B cell (primary cell): ENCODE measurements around the gene CPPED1. TPM values are rescaled to one million over a fixed set of nuclear protein-coding genes. Genes with fewer than 3 reads are reported as not detected.

Experiments
- ATAC-seq: fragments of 200-7000 bp; cut with Tn5 transposase; one replicate; pipeline ENCODE4 v1.10.0; 2021; ENCODE audit warnings: low read depth, mild to moderate bottlenecking, moderate number of reproducible peaks, moderate library complexity
- CTCF ChIA-PET: fragments of 350-600 bp; sonication (Branson Sonifier 250); formaldehyde crosslinking; loops from one replicate; lab custom pipeline; 2021; ENCODE audit warnings: antibody characterized with exemption, inconsistent platforms; lab: Charles Lee
- POLR2A ChIA-PET: fragments of 350-600 bp; sonication (Branson Sonifier 250); formaldehyde crosslinking; loops from one replicate; lab custom pipeline; 2021; ENCODE audit warnings: antibody characterized with exemption; lab: Charles Lee
- DNase-seq: peaks from one replicate; pipeline ENCODE4 v3.0.0; 2013
- H2AFZ ChIP-seq: 2 replicates; pipeline ENCODE4 v1.6.1; 2012; ENCODE audit warnings: mild to moderate bottlenecking, low read depth, low read length; ENCODE audit not compliant: insufficient read depth, poor library complexity, severe bottlenecking
- H3K27ac ChIP-seq, 2 donors: 1 replicate in 1 of 2; 2 replicates in 1 of 2; pipeline ENCODE4 v1.5.1; 2012 to 2013; ENCODE audit warnings: low read length in 2 of 2, mild to moderate bottlenecking in 2 of 2, moderate library complexity in 1 of 2
- H3K27me3 ChIP-seq, 4 experiments: fragments of 200-600 bp in 1 of 4; sonication (generic) in 1 of 4; replicated peaks in 1 of 4; 1 replicate in 2 of 4; 2 replicates in 2 of 4; pipeline versions ENCODE4 v1.6.1 to v1.7.0; 2013 to 2016; ENCODE audit warnings: low read length in 3 of 4, mild to moderate bottlenecking in 2 of 4, mixed read lengths in 1 of 4, moderate library complexity in 1 of 4; ENCODE audit not compliant: insufficient read depth in 4 of 4, control insufficient read depth in 3 of 4; ENCODE audit errors: control extremely low read depth in 1 of 4
- H3K36me3 ChIP-seq, 2 experiments: replicated peaks in 1 of 2; 1 replicate in 1 of 2; 2 replicates in 1 of 2; pipeline versions ENCODE4 v1.6.1 to v1.7.1; 2013; ENCODE audit warnings: low read length in 1 of 2; ENCODE audit not compliant: insufficient read depth in 2 of 2, control insufficient read depth in 1 of 2; ENCODE audit errors: control extremely low read depth in 1 of 2, extremely low read depth in 1 of 2
- H3K4me1 ChIP-seq, 2 donors: fragments of 200-600 bp in 1 of 2; sonication (generic) in 1 of 2; 1 replicate in 1 of 2; 2 replicates in 1 of 2; pipeline versions ENCODE4 v1.5.1 to v1.6.1; 2013 to 2017; ENCODE audit warnings: low read length in 2 of 2; ENCODE audit not compliant: control insufficient read depth in 2 of 2, insufficient read depth in 2 of 2
- H3K4me2 ChIP-seq: replicated peaks from 2 replicates; pipeline ENCODE3; 2012; ENCODE audit warnings: mild to moderate bottlenecking, low read depth, low read length; ENCODE audit not compliant: poor library complexity, severe bottlenecking
- H3K4me3 ChIP-seq, 5 experiments: fragments of 200-600 bp in 1 of 5; sonication (generic) in 1 of 5; 1 replicate in 3 of 5; 2 replicates in 2 of 5; pipeline versions ENCODE4 v1.5.1 to v1.7.0; 2011 to 2016; ENCODE audit warnings: low read length in 4 of 5, mild to moderate bottlenecking in 4 of 5, low read depth in 2 of 5, control low read depth in 1 of 5, moderate library complexity in 1 of 5; ENCODE audit not compliant: insufficient read depth in 1 of 5; ENCODE audit errors: control extremely low read depth in 1 of 5, extremely low read depth in 1 of 5
- H3K79me2 ChIP-seq: fragments of 200-600 bp; sonication (generic); one replicate; pipeline ENCODE4 v1.6.0; 2016; ENCODE audit warnings: low read length; ENCODE audit not compliant: control insufficient read depth, insufficient read depth
- H3K9ac ChIP-seq: fragments of 200-600 bp; sonication (generic); 2 replicates; pipeline ENCODE4 v1.6.1; 2017; ENCODE audit warnings: mild to moderate bottlenecking, low read length, moderate library complexity
- H3K9me3 ChIP-seq, 3 donors: one replicate each; pipeline versions ENCODE4 v1.6.1 to v1.7.1; 2013; ENCODE audit warnings: low read length in 2 of 3; ENCODE audit not compliant: control insufficient read depth in 2 of 3, insufficient read depth in 1 of 3; ENCODE audit errors: control extremely low read depth in 1 of 3
- H4K20me1 ChIP-seq: 2 replicates; pipeline ENCODE4 v1.6.0; 2012; ENCODE audit warnings: mild to moderate bottlenecking, low read length; ENCODE audit not compliant: insufficient read depth, control insufficient read depth, poor library complexity, severe bottlenecking
- H3K27ac Mint-ChIP-seq: one replicate; pipeline ENCODE4 v1.8.0; 2021; ENCODE audit warnings: mixed read lengths
- H3K27me3 Mint-ChIP-seq: one replicate; pipeline ENCODE4 v1.8.0; 2021; ENCODE audit warnings: mixed read lengths
- H3K4me1 Mint-ChIP-seq: one replicate; pipeline ENCODE4 v1.8.0; 2021; ENCODE audit warnings: mixed read lengths
- H3K4me3 Mint-ChIP-seq: one replicate; pipeline ENCODE4 v1.8.0; 2021; ENCODE audit warnings: mixed read lengths
- H3K9me3 Mint-ChIP-seq: one replicate; pipeline ENCODE4 v1.8.0; 2022; ENCODE audit warnings: mixed read lengths; ENCODE audit not compliant: insufficient read depth
- CTCF ChIP-seq: fragments of 200-600 bp; IDR thresholded peaks from one replicate; pipeline ENCODE4 v1.8.0; 2022; ENCODE audit warnings: antibody characterized with exemption, mild to moderate bottlenecking
- EZH2 ChIP-seq: IDR thresholded peaks from 2 replicates; pipeline ENCODE4 v1.6.1; 2012; ENCODE audit warnings: borderline replicate concordance, low read depth, mild to moderate bottlenecking, moderate library complexity, low read length; ENCODE audit not compliant: insufficient read depth, poor library complexity, severe bottlenecking
- WGBS: methylation state at CpG from one replicate; pipeline ENCODE4 v1.1.5; 2013; ENCODE audit warnings: missing lambda C conversion rate; ENCODE audit not compliant: insufficient coverage; 5-methylcytosine and 5-hydroxymethylcytosine counted together
- intact Hi-C: fragments of 100-400 bp; cut with micrococcal nuclease; formaldehyde crosslinking; loops from one replicate; pipeline ENCODE4 v1.10.0; 2022
- polyA plus RNA-seq: library from polyadenylated mRNA; depleted of rRNA; stranded (reverse); fragments of >200 nt; gene quantifications from 2 replicates; pipeline ENCODE4 v1.2.3, GENCODE V29; 2012
- total RNA-seq, 2 donors: library from RNA; stranded (reverse); fragments of 120-200 nt in 1 of 2; gene quantifications; 1 replicate in 1 of 2; 2 replicates in 1 of 2; pipeline versions ENCODE4 v1.2.3 to v1.2.4, GENCODE V29; 2013 to 2022

The CPPED1 gene
- total and polyA plus RNA-seq, 2 donors (not counting 1 experiment from before 2014, with no cell fraction given): 5.9 to 11.3 TPM

GRCh38 chr16:12721841-12722421 is 81.8 kb downstream of the CPPED1 start:
- 95% methylated on average over 8 of the region's 9 CpGs for WGBS
- H4K20me1 ChIP-seq: no peaks in the 10 kb centered on the region
- no peak overlapping the region for H3K4me2 ChIP-seq

DNA sequence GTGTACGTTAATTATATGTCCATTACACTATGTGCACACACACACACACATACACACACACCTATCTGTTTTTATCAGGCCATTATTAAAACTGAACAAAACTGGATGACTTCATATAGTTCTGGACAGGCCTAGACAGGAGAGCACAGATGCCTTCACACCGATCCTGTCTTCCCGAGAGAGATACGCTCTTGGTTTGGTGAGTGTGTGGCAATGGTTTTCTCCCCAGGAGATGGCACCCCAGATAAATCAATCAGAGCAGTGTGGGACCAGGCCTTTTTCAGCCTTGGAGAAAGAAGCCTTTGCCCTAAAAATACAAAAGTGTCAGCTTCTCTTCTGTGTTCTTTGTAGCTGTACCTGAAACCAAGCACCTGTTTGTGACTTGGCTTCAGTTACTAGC is 83.7 kb downstream of the CPPED1 start:
- ATAC-seq: no peak
- H3K27me3 Mint-ChIP-seq: no peaks in the 10 kb centered on the region
- no peak overlapping the region for H3K4me3 Mint-ChIP-seq
- DNase-seq: no peak
- WGBS: 100% methylated on average over 4 of the region's 4 CpGs
- H3K27me3 ChIP-seq: no peaks in the 10 kb centered on the region
- intact Hi-C loops: no loop called here
- peaks cover 0 to 25% (median 0%) of the 10 kb centered on the region in 3 donors for H3K9me3 ChIP-seq
- no peaks in the 10 kb centered on the region for H3K36me3 ChIP-seq
- H3K4me1 ChIP-seq: no peaks in the 10 kb centered on the region
- no peak overlapping the region for H3K4me2 ChIP-seq
- POLR2A ChIA-PET: no interaction called here
- H3K9me3 Mint-ChIP-seq: no peaks in the 10 kb centered on the region
- H3K27ac ChIP-seq: no peak overlapping the region
- H3K4me3 ChIP-seq: no peak overlapping the region
- no peaks in the 10 kb centered on the region for H3K79me2 ChIP-seq
- CTCF ChIA-PET: no interaction called here
- H3K27ac Mint-ChIP-seq: no peak overlapping the region
- H4K20me1 ChIP-seq: no peaks in the 10 kb centered on the region
- no peak overlapping the region for H3K9ac ChIP-seq
- peaks cover 2% of the 10 kb centered on the region for H3K4me1 Mint-ChIP-seq
- no peak for TF ChIP-seq EZH2
- TF ChIP-seq CTCF: no peak
- H2AFZ ChIP-seq: no peak overlapping the region

More at GRCh38 chr16:12721841-12722421, 81.8 kb downstream of the CPPED1 start:
- POLR2A ChIA-PET: no interaction called here
- Histone ChIP-seq H3K27ac (no peak overlapping the region), H3K9me3 (peaks cover 0 to 19% (median 0%) of the 10 kb centered on the region in 3 donors), H3K27me3 (no peaks in the 10 kb centered on the region), H2AFZ (no peak overlapping the region), H3K9ac (no peak overlapping the region), H3K36me3 (no peaks in the 10 kb centered on the region), H3K4me1 (no peaks in the 10 kb centered on the region), H3K4me3 (no peak overlapping the region), H3K79me2 (no peaks in the 10 kb centered on the region)
- no peaks in the 10 kb centered on the region for H3K27me3 Mint-ChIP-seq
- DNase-seq (no peak), ATAC-seq (no peak)
- no peak overlapping the region for H3K4me3 Mint-ChIP-seq
- peaks cover 2% of the 10 kb centered on the region for H3K4me1 Mint-ChIP-seq
- CTCF ChIA-PET: no interaction called here
- TF ChIP-seq CTCF (no peak), EZH2 (no peak)
- intact Hi-C loops: no loop called here
- no peak overlapping the region for H3K27ac Mint-ChIP-seq
- H3K9me3 Mint-ChIP-seq: no peaks in the 10 kb centered on the region
